IMR-90 (cell line): Measurements from ENCODE around the gene GPX3. TPM values are rescaled to one million over a fixed set of nuclear protein-coding genes. Genes with fewer than 3 reads are reported as not detected.
A peak's percentile ranks its signal among the peaks of the same experiment; 100 is the strongest.

Experiments used
- ATAC-seq: fragments of 200-7000 bp; cut with Tn5 transposase; 2 replicates; pipeline ENCODE4 v1.9.1; 2020; ENCODE audit warnings: low read depth, mild to moderate bottlenecking, moderate library complexity
- BruUV-seq: library from RNA; stranded (reverse); fragments of 400-500 nt; replicated peaks from 2 replicates; lab custom pipeline; 2021; lab: Mats Ljungman, UMichigan
- CTCF ChIA-PET: fragments of 300-600 bp; formaldehyde crosslinking; extraction: SDS; loops from one replicate; lab custom pipeline; 2021; ENCODE audit warnings: antibody characterized with exemption; lab: Yijun Ruan, JAX
- POLR2A ChIA-PET: fragments of 300-600 bp; sonication (Branson Sonifier 250); formaldehyde crosslinking; loops from one replicate; lab custom pipeline; 2022; ENCODE audit warnings: antibody characterized with exemption; ENCODE audit not compliant: unreplicated experiment; lab: Charles Lee
- DNase-seq: peaks from one replicate; pipeline ENCODE4 v3.0.0; 2013
- H2AFZ ChIP-seq: replicated peaks from 2 replicates; pipeline ENCODE3; 2013; ENCODE audit warnings: low read length, mild to moderate bottlenecking; ENCODE audit not compliant: poor library complexity
- H2AK5ac ChIP-seq: 2 replicates; pipeline ENCODE4 v1.6.1; 2013; ENCODE audit warnings: low read depth, low read length, inconsistent platforms
- H2AK9ac ChIP-seq: replicated peaks from 2 replicates; pipeline ENCODE3; 2013; ENCODE audit warnings: mild to moderate bottlenecking, low read depth, low read length, moderate library complexity; ENCODE audit not compliant: poor library complexity
- H2BK120ac ChIP-seq: 2 replicates; pipeline ENCODE4 v1.6.1; 2013; ENCODE audit warnings: low read depth, low read length, inconsistent platforms
- H2BK15ac ChIP-seq: 3 replicates; pipeline ENCODE4 v1.6.1; 2013; ENCODE audit warnings: low read depth, low read length, inconsistent platforms
- H2BK20ac ChIP-seq: 2 replicates; pipeline ENCODE4 v1.6.1; 2013; ENCODE audit warnings: low read depth, mild to moderate bottlenecking, inconsistent platforms, low read length, moderate library complexity
- H2BK5ac ChIP-seq: 2 replicates; pipeline ENCODE4 v1.6.1; 2013; ENCODE audit warnings: mild to moderate bottlenecking, low read depth, low read length, inconsistent platforms; ENCODE audit not compliant: poor library complexity, severe bottlenecking
- H3K14ac ChIP-seq: replicated peaks from 2 replicates; pipeline ENCODE4 v1.6.1; 2013; ENCODE audit warnings: low read depth, low read length, inconsistent platforms
- H3K18ac ChIP-seq: 2 replicates; pipeline ENCODE4 v1.6.1; 2013; ENCODE audit warnings: low read depth, low read length, control low read depth
- H3K23ac ChIP-seq: 2 replicates; pipeline ENCODE4 v1.6.1; 2013; ENCODE audit warnings: low read depth, low read length, inconsistent platforms
- H3K27ac ChIP-seq: 2 replicates; pipeline ENCODE4 v1.5.1; 2013; ENCODE audit warnings: mild to moderate bottlenecking, control low read depth, low read length; ENCODE audit not compliant: insufficient read depth
- H3K27me3 ChIP-seq: 2 replicates; pipeline ENCODE4 v1.6.1; 2013; ENCODE audit warnings: low read length; ENCODE audit not compliant: control insufficient read depth, insufficient read depth
- H3K36me3 ChIP-seq: 2 replicates; pipeline ENCODE4 v1.6.1; 2013; ENCODE audit warnings: low read length, mixed read lengths; ENCODE audit not compliant: control insufficient read depth, insufficient read depth
- H3K4ac ChIP-seq: 2 replicates; pipeline ENCODE4 v1.6.1; 2013; ENCODE audit warnings: low read depth, low read length, inconsistent platforms
- H3K4me1 ChIP-seq: 2 replicates; pipeline ENCODE4 v1.6.1; 2013; ENCODE audit warnings: low read length, mixed read lengths; ENCODE audit not compliant: control insufficient read depth, insufficient read depth
- H3K4me2 ChIP-seq: 2 replicates; pipeline ENCODE4 v1.6.1; 2013; ENCODE audit warnings: low read depth, mild to moderate bottlenecking, control low read depth, low read length, moderate library complexity
- H3K4me3 ChIP-seq: 2 replicates; pipeline ENCODE4 v1.5.1; 2013; ENCODE audit warnings: low read depth, mild to moderate bottlenecking, control low read depth, low read length, moderate library complexity; ENCODE audit not compliant: insufficient read depth
- H3K56ac ChIP-seq: 2 replicates; pipeline ENCODE4 v1.6.1; 2013; ENCODE audit warnings: low read length, inconsistent platforms; ENCODE audit not compliant: insufficient read depth; ENCODE audit errors: extremely low read depth
- H3K79me1 ChIP-seq, 2 experiments: 2 replicates each; pipeline ENCODE4 v1.6.1; 2013; ENCODE audit warnings: low read length in 2 of 2, inconsistent platforms in 1 of 2, low read depth in 1 of 2
- H3K9ac ChIP-seq: 2 replicates; pipeline ENCODE4 v1.6.1; 2013; ENCODE audit warnings: low read depth, low read length, control low read depth
- H3K9me1 ChIP-seq: 2 replicates; pipeline ENCODE4 v1.6.1; 2013; ENCODE audit warnings: low read length, inconsistent platforms; ENCODE audit not compliant: insufficient read depth
- H3K9me3 ChIP-seq: 2 replicates; pipeline ENCODE4 v1.6.1; 2013; ENCODE audit warnings: low read length; ENCODE audit not compliant: control insufficient read depth, insufficient read depth
- H4K20me1 ChIP-seq: 2 replicates; pipeline ENCODE4 v1.6.1; 2013; ENCODE audit warnings: low read length, inconsistent platforms; ENCODE audit not compliant: insufficient read depth
- H4K5ac ChIP-seq: 2 replicates; pipeline ENCODE4 v1.6.1; 2013; ENCODE audit warnings: mild to moderate bottlenecking, low read depth, low read length, control low read depth
- H4K8ac ChIP-seq, 2 experiments: 2 replicates each; pipeline ENCODE4 v1.6.1; 2013; ENCODE audit warnings: low read depth in 2 of 2, low read length in 2 of 2, control low read depth in 1 of 2, inconsistent platforms in 1 of 2
- H4K91ac ChIP-seq: 2 replicates; pipeline ENCODE4 v1.6.1; 2013; ENCODE audit warnings: low read depth, low read length, inconsistent platforms; ENCODE audit not compliant: insufficient read depth
- BHLHE40 ChIP-seq: fragments of 150-350 bp; IDR thresholded peaks from 2 replicates; pipeline ENCODE4 v1.6.1; 2016; ENCODE audit warnings: mild to moderate bottlenecking, low read depth, low read length
- CEBPB ChIP-seq: IDR thresholded peaks from 2 replicates; pipeline ENCODE4 v1.6.1; 2012; ENCODE audit warnings: low read depth, low read length, improper control_type of control experiment
- CHD1 ChIP-seq: IDR thresholded peaks from 2 replicates; pipeline ENCODE4 v1.6.1; 2012; ENCODE audit warnings: low read depth, low read length, improper control_type of control experiment
- CTCF ChIP-seq: conservative IDR thresholded peaks from 2 replicates; pipeline ENCODE4 v1.5.1; 2012; ENCODE audit warnings: mild to moderate bottlenecking, low read depth, low read length, improper control_type of control experiment
- ELK1 ChIP-seq: fragments of 150-350 bp; IDR thresholded peaks from 2 replicates; pipeline ENCODE4 v1.6.1; 2016; ENCODE audit warnings: low read depth, mild to moderate bottlenecking, low read length, moderate library complexity, borderline replicate concordance
- FOS ChIP-seq: fragments of 150-350 bp; IDR thresholded peaks from 2 replicates; pipeline ENCODE4 v1.6.1; 2016; ENCODE audit warnings: low read depth, low read length
- MAFK ChIP-seq: IDR thresholded peaks from 2 replicates; pipeline ENCODE4 v1.6.1; 2012; ENCODE audit warnings: low read depth, low read length, improper control_type of control experiment
- MAZ ChIP-seq: IDR thresholded peaks from 2 replicates; pipeline ENCODE4 v1.6.1; 2012; ENCODE audit warnings: low read depth, mild to moderate bottlenecking, low read length, improper control_type of control experiment, moderate library complexity, borderline replicate concordance
- MXI1 ChIP-seq: IDR thresholded peaks from 2 replicates; pipeline ENCODE4 v1.6.1; 2012; ENCODE audit warnings: low read depth, mild to moderate bottlenecking, low read length, moderate library complexity, borderline replicate concordance
- NFE2L2 ChIP-seq: fragments of 150-350 bp; IDR thresholded peaks from 2 replicates; pipeline ENCODE4 v1.6.1; 2016; ENCODE audit warnings: low read depth, mild to moderate bottlenecking, low read length
- POLR2A ChIP-seq: IDR thresholded peaks from 2 replicates; pipeline ENCODE4 v1.6.1; 2012; ENCODE audit warnings: mild to moderate bottlenecking, low read depth, low read length
- RAD21 ChIP-seq: IDR thresholded peaks from 2 replicates; pipeline ENCODE4 v1.6.1; 2012; ENCODE audit warnings: low read length, improper control_type of control experiment
- RCOR1 ChIP-seq: IDR thresholded peaks from 2 replicates; pipeline ENCODE4 v1.6.1; 2012; ENCODE audit warnings: mild to moderate bottlenecking, low read length, improper control_type of control experiment; ENCODE audit not compliant: insufficient replicate concordance
- RFX5 ChIP-seq: IDR thresholded peaks from 2 replicates; pipeline ENCODE4 v1.8.0; 2012; ENCODE audit warnings: low read depth, mild to moderate bottlenecking, low read length, moderate library complexity
- SMC3 ChIP-seq: fragments of 150-350 bp; IDR thresholded peaks from 2 replicates; pipeline ENCODE4 v1.6.1; 2016; ENCODE audit warnings: low read depth, mild to moderate bottlenecking, antibody characterized with exemption, low read length, moderate library complexity
- USF2 ChIP-seq: fragments of 150-350 bp; IDR thresholded peaks from 2 replicates; pipeline ENCODE4 v1.6.1; 2017; ENCODE audit warnings: mild to moderate bottlenecking, antibody characterized with exemption, low read length, low read depth
- WGBS, 2 experiments: methylation state at CpG; one replicate each; pipeline versions ENCODE4 v1.1.5 to v1.1.7; 2013; ENCODE audit warnings: missing lambda C conversion rate in 2 of 2; ENCODE audit not compliant: insufficient read length in 1 of 2; ENCODE audit errors: extremely low coverage in 2 of 2; 5-methylcytosine and 5-hydroxymethylcytosine counted together
- dilution Hi-C: fragments of 300-500 bp; cut with HindIII; formaldehyde crosslinking; loops from one replicate; pipeline ENCODE4 v1.14.3; 2018; ENCODE audit warnings: low sequenced_read_pairs; ENCODE audit not compliant: unreplicated experiment
- in situ Hi-C: fragments of 300-500 bp; cut with MboI; formaldehyde crosslinking; loops from 3 replicates; pipeline ENCODE4 v1.14.3; 2019; ENCODE audit warnings: low sequenced_read_pairs, inconsistent platforms, mixed read lengths
- intact Hi-C: fragments of 100-400 bp; cut with micrococcal nuclease; formaldehyde crosslinking; loops from 2 replicates; pipeline ENCODE4 v1.10.0; 2022
- polyA plus RNA-seq, 3 experiments: library from polyadenylated mRNA; depleted of rRNA; stranded (reverse); fragments of >200 nt; gene quantifications; 2 replicates each; pipeline ENCODE4 v1.2.3, GENCODE V29; 2012; ENCODE audit warnings: low replicate concordance in 1 of 3
- total RNA-seq: library from RNA; depleted of rRNA; stranded (reverse); fragments of >200 nt; gene quantifications from 2 replicates; pipeline ENCODE4 v1.2.3, GENCODE V29; 2012

Gene GPX3
- total and polyA plus RNA-seq, 2 of the 4 experiments (the other 2 are of a cell fraction): 0.36 to 1.0 TPM

GRCh38 chr5:151039665-151040064, 19.3 kb downstream of the GPX3 start:
- Histone ChIP-seq H3K27me3 (no peaks in the 10 kb centered on the region), H2BK5ac (no peak overlapping the region), H3K56ac (no peak overlapping the region), H4K8ac (0 out of 4 replicates have a peak overlapping the region, but pooled peaks of 1 of the 2 experiments have one; percentile 0), H3K4me3 (no peak overlapping the region), H3K79me1 (peaks cover 0 to 38% of the 10 kb centered on the region in 2 experiments; a peak in 2 of 4 replicates), H2BK15ac (no peak overlapping the region; the same call in 2 of the 3 replicates), H3K23ac (no peak overlapping the region), H2AFZ (no peak overlapping the region), H4K20me1 (peaks cover 22% of the 10 kb centered on the region), H3K4me2 (no peak overlapping the region), H3K4me1 (peaks cover 27% of the 10 kb centered on the region), H3K27ac (no peak overlapping the region), H3K9ac (no peak overlapping the region), H4K91ac (no peak overlapping the region), H2BK120ac (no peak overlapping the region), H3K18ac (no peak overlapping the region), H3K14ac (no peak overlapping the region), H3K36me3 (peaks cover 59% of the 10 kb centered on the region), H3K4ac (no peak overlapping the region; the same call in 1 of the 2 replicates), H2AK5ac (no peak overlapping the region), H3K9me3 (no peaks in the 10 kb centered on the region), H2BK20ac (peak overlapping the region; percentile 49; the same call in 1 of the 2 replicates), H3K9me1 (peaks cover 26% of the 10 kb centered on the region), H2AK9ac (no peak overlapping the region), H4K5ac (0 out of 2 replicates have a peak overlapping the region, but pooled peaks have one; percentile 3)
- BruUV-seq: no TSS peak
- intact Hi-C loops (no loop called here), in situ Hi-C loops (no loop called here), dilution Hi-C loops (no loop called here)
- 95% methylated on average over 4 of the region's 9 CpGs; no CpG with 5 or more reads in 1 of the 2 experiments for WGBS, 2 experiments
- ATAC-seq (no peak), DNase-seq (no peak)
- ChIA-PET POLR2A (no interaction called here), CTCF (interaction anchor here (1.0 kb wide), 2 partner anchors 9 to 12 kb away, joined by 4 to 6 read pairs; no protein-coding TSS in a partner anchor)
- no peak for TF ChIP-seq MAFK
- no peak for TF ChIP-seq CTCF
- no peak for TF ChIP-seq FOS
- no peak for TF ChIP-seq RAD21
- TF ChIP-seq POLR2A: no peak
- no peak for TF ChIP-seq CEBPB
- no peak for TF ChIP-seq RCOR1
- TF ChIP-seq NFE2L2: no peak
- TF ChIP-seq MXI1: no peak
- TF ChIP-seq RFX5: no peak
- no peak for TF ChIP-seq USF2
- no peak for TF ChIP-seq ELK1
- TF ChIP-seq MAZ: no peak
- TF ChIP-seq BHLHE40: no peak
- TF ChIP-seq CHD1: no peak
- TF ChIP-seq SMC3: no peak
